GM20000 (cell line): ENCODE measurements around the gene THPO.

Source experiments
- DNase-seq: peaks from one replicate; pipeline ENCODE4 v3.0.0; 2012; ENCODE audit warnings: low spot score
- CTCF ChIP-seq: IDR thresholded peaks from 2 replicates; pipeline ENCODE4 v1.5.1; 2012; ENCODE audit warnings: mild to moderate bottlenecking, control low read depth; ENCODE audit errors: extremely low read depth, missing control alignments

The THPO gene

GRCh38 chr3:184389384-184389783 is 11.4 kb upstream of the THPO start:
- DNase-seq, result no peak

GRCh38 chr3:184388936-184389230 is 10.9 kb upstream of the THPO start:
- TF ChIP-seq CTCF, result no peak
- no peak for DNase-seq

More at GRCh38 chr3:184389384-184389783, 11.4 kb upstream of the THPO start:
- TF ChIP-seq CTCF, result no peak

- no peak for TF ChIP-seq CTCF
- DNase-seq, result no peak
Observed at GRCh38 chr3:184388164-184388935, 10.3 kb upstream of the THPO start.

- no peak for TF ChIP-seq CTCF
Observed at GRCh38 chr3:184387174-184387714, 9.2 kb upstream of the THPO start.

GRCh38 chr3:184386047-184386806 is 8.2 kb upstream of the THPO start:
- DNase-seq, result no peak
- no peak for TF ChIP-seq CTCF

More at GRCh38 chr3:184387174-184387714, 9.2 kb upstream of the THPO start:
- no peak for DNase-seq

GRCh38 chr3:184384856-184385422 is 6.9 kb upstream of the THPO start:
- TF ChIP-seq CTCF, result no peak
- DNase-seq, result no peak

- no peak for TF ChIP-seq CTCF
- DNase-seq, result peak; percentile 34
Observed at GRCh38 chr3:184384342-184384741, 6.3 kb upstream of the THPO start.
